Fibroblast of peridontal ligament (primary cell): ENCODE data around the gene EDEM3.

Experiments
- DNase-seq: peaks from one replicate; pipeline ENCODE4 v3.0.0-alpha.2; 2010; ENCODE audit errors: extremely low read depth

The EDEM3 gene

GRCh38 chr1:184673305-184673704 lies 81.4 kb downstream of the EDEM3 start:
- DNase-seq = no peak

- no peak for DNase-seq
These were observed 82.5 kb downstream of the EDEM3 start for GRCh38 chr1:184672013-184672726.

- no peak for DNase-seq
These were observed 85.3 kb downstream of the EDEM3 start for GRCh38 chr1:184669391-184669790.

- no peak for DNase-seq
These were observed 89.3 kb downstream of the EDEM3 start for GRCh38 chr1:184665360-184665759.

- no peak for DNase-seq
These were observed 90.0 kb downstream of the EDEM3 start for GRCh38 chr1:184664661-184665060.

- DNase-seq = peak; percentile 70
These were observed 90.5 kb downstream of the EDEM3 start for GRCh38 chr1:184664042-184664660.

- no peak for DNase-seq
These were observed 92.9 kb downstream of the EDEM3 start for GRCh38 chr1:184661801-184662200.

- no peak for DNase-seq
These were observed 94.0 kb downstream of the EDEM3 start for GRCh38 chr1:184660462-184661191.

- DNase-seq = no peak
These were observed 96.6 kb downstream of the EDEM3 start for GRCh38 chr1:184658055-184658454.

GRCh38 chr1:184656221-184656620 lies 98.4 kb downstream of the EDEM3 start:
- peak; percentile 27 for DNase-seq

- DNase-seq = no peak
These were observed 99.5 kb downstream of the EDEM3 start for GRCh38 chr1:184655185-184655584.

- DNase-seq = no peak
These were observed 104.3 kb downstream of the EDEM3 start for GRCh38 chr1:184650177-184650866.

- DNase-seq = peak; percentile 41
These were observed 105.2 kb downstream of the EDEM3 start for GRCh38 chr1:184649451-184649888.

GRCh38 chr1:184648856-184649201 lies 105.8 kb downstream of the EDEM3 start:
- no peak for DNase-seq

GRCh38 chr1:184648160-184648855 lies 106.3 kb downstream of the EDEM3 start:
- no peak for DNase-seq

GRCh38 chr1:184647471-184647870 lies 107.2 kb downstream of the EDEM3 start:
- DNase-seq = no peak

GRCh38 chr1:184646824-184647223 lies 107.8 kb downstream of the EDEM3 start:
- no peak for DNase-seq

- DNase-seq = no peak
These were observed 108.4 kb downstream of the EDEM3 start for GRCh38 chr1:184646178-184646701.

GRCh38 chr1:184644771-184645170 lies 109.9 kb downstream of the EDEM3 start:
- DNase-seq = no peak

GRCh38 chr1:184643661-184644060 lies 111.0 kb downstream of the EDEM3 start:
- no peak for DNase-seq

GRCh38 chr1:184641894-184642293 lies 112.8 kb downstream of the EDEM3 start:
- no peak for DNase-seq
